Breast epithelium (tissue), 4 donors: ENCODE data around the gene DHCR24. TPM values are rescaled to one million over a fixed set of nuclear protein-coding genes. Genes with fewer than 3 reads are reported as not detected.

Experiments used
- DNase-seq, 2 donors: peaks; one replicate each; pipeline ENCODE4 v3.0.0-alpha.2; 2019; ENCODE audit warnings: low spot score in 2 of 2
- H3K27ac ChIP-seq, 2 donors: fragments of 200-600 bp; sonication (generic) in 1 of 2; one replicate each; pipeline ENCODE4 v1.5.1; 2016 to 2019; ENCODE audit warnings: mild to moderate bottlenecking in 1 of 2
- H3K27me3 ChIP-seq, 2 donors: fragments of 200-600 bp; sonication (generic) in 1 of 2; one replicate each; pipeline versions ENCODE4 v1.5.1 to v1.6.0; 2017 to 2019; ENCODE audit warnings: control low read depth in 1 of 2, mild to moderate bottlenecking in 1 of 2
- H3K36me3 ChIP-seq: fragments of 200-600 bp; one replicate; pipeline ENCODE4 v1.5.1; 2019
- H3K4me1 ChIP-seq, 2 donors: fragments of 200-600 bp; sonication (generic); one replicate each; pipeline ENCODE4 v1.5.1; 2016 to 2019; ENCODE audit warnings: control low read depth in 1 of 2
- H3K4me3 ChIP-seq, 3 donors: fragments of 200-600 bp; sonication (generic); 1 replicate in 2 of 3; 2 replicates in 1 of 3; pipeline ENCODE4 v1.5.1; 2016 to 2019; ENCODE audit warnings: mild to moderate bottlenecking in 3 of 3, moderate library complexity in 2 of 3
- H3K9me3 ChIP-seq, 2 donors: fragments of 200-600 bp; sonication (generic) in 1 of 2; one replicate each; pipeline ENCODE4 v1.5.1; 2016 to 2019; ENCODE audit warnings: control low read depth in 1 of 2
- CTCF ChIP-seq, 3 donors: fragments of 450-650 bp; IDR thresholded peaks; one replicate each; pipeline ENCODE4 v1.5.1; 2016 to 2017; ENCODE audit warnings: antibody characterized with exemption in 3 of 3, mild to moderate bottlenecking in 3 of 3, moderate library complexity in 3 of 3
- POLR2A ChIP-seq: fragments of 450-650 bp; IDR thresholded peaks from one replicate; pipeline ENCODE4 v1.6.1; 2016; ENCODE audit warnings: antibody characterized with exemption, mild to moderate bottlenecking, moderate library complexity
- POLR2AphosphoS5 ChIP-seq, 3 donors: sonication (generic); formaldehyde crosslinking; IDR thresholded peaks; one replicate each; pipeline ENCODE4 v1.6.1; 2017; ENCODE audit warnings: antibody characterized with exemption in 3 of 3
- intact Hi-C: fragments of 100-400 bp; cut with DNase I; formaldehyde crosslinking; loops from one replicate; pipeline ENCODE4 v1.15.1; 2023; ENCODE audit warnings: low total_unique reads
- total RNA-seq, 3 donors: library from RNA; depleted of rRNA; stranded (reverse); fragments of >200 nt; gene quantifications; one replicate each; pipeline ENCODE4 v1.1.0, GENCODE V29; 2016

Gene DHCR24
- total RNA-seq, 3 donors from 2014 or later, result 149 to 230 (median 157) TPM

GRCh38 chr1:54885807-54886723, 930 bp downstream of the DHCR24 start:
- Histone ChIP-seq H3K27ac (peak overlapping the region; percentile 78 to 84), H3K4me1 (no peaks in the 10 kb centered on the region), H3K4me3 (peak overlapping the region; percentile 72 to 88 (median 74)), H3K27me3 (no peaks in the 10 kb centered on the region), H3K36me3 (no peaks in the 10 kb centered on the region), H3K9me3 (no peaks in the 10 kb centered on the region)
- TF ChIP-seq POLR2AphosphoS5 (IDR thresholded peaks at IDR 0.05) (no peak), POLR2A (no peak), CTCF (IDR thresholded peaks at IDR 0.05) (no peak)
- DNase-seq, result no peak
- intact Hi-C loops, result no loop called here

GRCh38 chr1:54885237-54885679, 1.7 kb downstream of the DHCR24 start:
- Histone ChIP-seq H3K4me1 (no peaks in the 10 kb centered on the region), H3K27me3 (no peaks in the 10 kb centered on the region), H3K9me3 (no peaks in the 10 kb centered on the region), H3K36me3 (no peaks in the 10 kb centered on the region), H3K27ac (peak overlapping the region; percentile 78 to 84), H3K4me3 (peak overlapping the region in 2 of 3 donors; percentile 72 to 88)
- TF ChIP-seq POLR2AphosphoS5 (IDR thresholded peaks at IDR 0.05), result no peak
- no peak for TF ChIP-seq CTCF (IDR thresholded peaks at IDR 0.05)
- TF ChIP-seq POLR2A, result no peak
- no peak for DNase-seq
- intact Hi-C loops, result no loop called here

- intact Hi-C loops, result loop anchor here (5.0 kb wide), 1 partner anchor 312 kb away; no protein-coding TSS in a partner anchor
- Histone ChIP-seq H3K9me3 (no peaks in the 10 kb centered on the region), H3K27ac (peak overlapping the region; percentile 78 to 84), H3K36me3 (no peaks in the 10 kb centered on the region), H3K4me3 (peak overlapping the region in 2 of 3 donors; percentile 72 to 88), H3K4me1 (no peaks in the 10 kb centered on the region), H3K27me3 (no peaks in the 10 kb centered on the region)
- TF ChIP-seq POLR2A (no peak), CTCF (IDR thresholded peaks at IDR 0.05) (no peak), POLR2AphosphoS5 (IDR thresholded peaks at IDR 0.05) (no peak)
- no peak for DNase-seq
Observed at GRCh38 chr1:54884768-54885167, 2.2 kb downstream of the DHCR24 start.

- Histone ChIP-seq H3K9me3 (no peaks in the 10 kb centered on the region), H3K4me3 (no peak overlapping the region), H3K27ac (peak overlapping the region; percentile 78 to 84)
Observed at GRCh38 chr1:54884135-54884586, 2.8 kb downstream of the DHCR24 start.

More at GRCh38 chr1:54884135-54884586, 2.8 kb downstream of the DHCR24 start:
- Histone ChIP-seq H3K4me1 (no peaks in the 10 kb centered on the region), H3K27me3 (no peaks in the 10 kb centered on the region), H3K36me3 (no peaks in the 10 kb centered on the region)
- intact Hi-C loops, result loop anchor here (5.0 kb wide), 1 partner anchor 312 kb away; no protein-coding TSS in a partner anchor
- no peak for TF ChIP-seq POLR2A
- TF ChIP-seq POLR2AphosphoS5 (IDR thresholded peaks at IDR 0.05), result no peak
- TF ChIP-seq CTCF (IDR thresholded peaks at IDR 0.05), result no peak
- DNase-seq, result no peak
